ENCODE results near the gene MYRIP. TPM values are rescaled to one million over a fixed set of nuclear protein-coding genes. Genes with fewer than 3 reads are reported as not detected.

MYRIP gene
- total RNA-seq, 2 donors from 2014 or later: 4.2 to 7.1 TPM

- TF ChIP-seq, protein P1, sequence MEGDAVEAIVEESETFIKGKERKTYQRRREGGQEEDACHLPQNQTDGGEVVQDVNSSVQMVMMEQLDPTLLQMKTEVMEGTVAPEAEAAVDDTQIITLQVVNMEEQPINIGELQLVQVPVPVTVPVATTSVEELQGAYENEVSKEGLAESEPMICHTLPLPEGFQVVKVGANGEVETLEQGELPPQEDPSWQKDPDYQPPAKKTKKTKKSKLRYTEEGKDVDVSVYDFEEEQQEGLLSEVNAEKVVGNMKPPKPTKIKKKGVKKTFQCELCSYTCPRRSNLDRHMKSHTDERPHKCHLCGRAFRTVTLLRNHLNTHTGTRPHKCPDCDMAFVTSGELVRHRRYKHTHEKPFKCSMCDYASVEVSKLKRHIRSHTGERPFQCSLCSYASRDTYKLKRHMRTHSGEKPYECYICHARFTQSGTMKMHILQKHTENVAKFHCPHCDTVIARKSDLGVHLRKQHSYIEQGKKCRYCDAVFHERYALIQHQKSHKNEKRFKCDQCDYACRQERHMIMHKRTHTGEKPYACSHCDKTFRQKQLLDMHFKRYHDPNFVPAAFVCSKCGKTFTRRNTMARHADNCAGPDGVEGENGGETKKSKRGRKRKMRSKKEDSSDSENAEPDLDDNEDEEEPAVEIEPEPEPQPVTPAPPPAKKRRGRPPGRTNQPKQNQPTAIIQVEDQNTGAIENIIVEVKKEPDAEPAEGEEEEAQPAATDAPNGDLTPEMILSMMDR (IDR thresholded peaks at IDR 0.05): no peak
- Histone ChIP-seq H3K27ac (no peak overlapping the region), H3K27me3 (no peaks in the 10 kb centered on the region), H3K4me1 (peaks cover 0 to 4% of the 10 kb centered on the region in 2 donors), H3K4me3 (no peak overlapping the region), H3K9me3 (peaks cover 0 to 20% of the 10 kb centered on the region in 2 donors), H3K36me3 (no peaks in the 10 kb centered on the region)
- no peak for DNase-seq (ENCODE audit: low spot score)
These were observed 288.0 kb downstream of the MYRIP start for GRCh38 chr3:40097131-40098117.

DNA sequence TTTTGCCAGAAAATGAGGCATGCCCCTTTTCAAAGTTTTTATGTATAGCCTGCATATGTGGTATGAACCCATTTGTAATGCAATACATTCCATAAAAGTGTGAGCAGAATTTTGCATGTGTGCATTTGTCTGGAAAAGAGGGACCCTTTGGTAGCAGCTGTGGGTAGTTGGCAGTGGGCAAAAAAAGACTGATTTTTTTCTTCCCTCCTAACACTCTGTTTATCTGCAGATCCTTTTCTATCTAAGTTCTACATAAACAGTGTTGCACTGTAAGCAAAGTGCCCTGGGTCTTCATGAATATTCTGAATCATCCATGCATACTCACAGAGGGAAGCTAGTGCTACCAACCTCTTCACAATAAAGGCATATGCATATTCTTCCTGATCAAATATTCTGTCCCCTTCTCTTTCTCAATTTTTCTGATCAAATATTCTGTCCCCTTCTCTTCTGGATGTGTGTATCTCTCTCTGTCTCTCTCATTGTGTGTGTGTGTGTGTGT lies 288.9 kb downstream of the MYRIP start:
- H3K4me1 ChIP-seq: peaks cover 0 to 4% of the 10 kb centered on the region in 2 donors

DNA sequence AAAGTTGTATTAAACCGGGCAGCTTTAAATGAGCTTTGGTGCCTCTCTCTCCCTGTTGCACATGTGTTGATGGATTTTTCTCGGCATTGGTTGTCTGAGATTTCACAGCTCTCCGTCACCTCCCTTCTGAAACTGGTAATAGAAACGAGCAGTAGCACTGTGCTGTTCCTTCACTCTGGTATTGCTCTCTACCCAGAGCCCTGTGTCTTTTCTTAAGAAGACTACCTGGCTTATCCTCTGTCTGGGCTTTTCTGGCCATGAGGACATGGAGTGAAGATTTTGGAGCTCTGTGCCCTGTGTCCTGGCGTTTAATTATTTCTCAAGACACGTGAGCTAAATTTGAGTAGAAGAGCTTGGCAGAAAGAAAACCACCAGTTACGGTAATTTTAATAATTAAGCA lies 290.5 kb downstream of the MYRIP start:
- Histone ChIP-seq H3K27me3 (no peaks in the 10 kb centered on the region), H3K9me3 (peaks cover 0 to 20% of the 10 kb centered on the region in 2 donors), H3K27ac (no peak overlapping the region), H3K4me1 (peaks cover 0 to 4% of the 10 kb centered on the region in 2 donors), H3K4me3 (no peak overlapping the region), H3K36me3 (no peaks in the 10 kb centered on the region)
- no peak for DNase-seq (ENCODE audit: low spot score)
- TF ChIP-seq, protein P1 (IDR thresholded peaks at IDR 0.05): no peak

More for the DNA sequence above, 288.9 kb downstream of the MYRIP start:
- Histone ChIP-seq H3K36me3 (no peaks in the 10 kb centered on the region), H3K27ac (no peak overlapping the region), H3K4me3 (no peak overlapping the region), H3K27me3 (no peaks in the 10 kb centered on the region), H3K9me3 (peaks cover 0 to 20% of the 10 kb centered on the region in 2 donors)
- TF ChIP-seq, protein P1 (IDR thresholded peaks at IDR 0.05): no peak
- DNase-seq (ENCODE audit: low spot score): no peak

DNA sequence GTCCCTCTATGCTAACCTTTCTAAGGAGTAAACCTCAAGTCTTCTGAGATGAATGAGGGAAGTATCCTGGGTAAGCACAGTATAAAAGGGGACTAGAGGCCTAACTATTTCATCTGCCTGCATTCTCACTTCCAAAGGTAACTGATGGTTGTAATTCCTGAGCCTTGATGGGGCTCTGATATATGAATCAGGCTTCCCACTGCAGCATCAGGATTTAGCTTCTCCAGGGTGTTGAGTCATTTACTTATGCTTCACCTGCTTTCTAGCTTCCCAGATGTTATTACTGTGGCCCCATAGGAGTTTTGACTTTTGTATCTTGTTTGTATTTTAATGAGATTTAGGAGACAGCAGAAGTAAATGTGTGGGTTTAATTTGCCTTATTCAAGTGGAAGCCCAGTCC lies 292.8 kb downstream of the MYRIP start:
- TF ChIP-seq, protein P1 (IDR thresholded peaks at IDR 0.05): no peak
- peaks cover 0 to 20% of the 10 kb centered on the region in 2 donors for H3K9me3 ChIP-seq
- no peaks in the 10 kb centered on the region for H3K36me3 ChIP-seq
- H3K4me1 ChIP-seq: no peaks in the 10 kb centered on the region
- H3K4me3 ChIP-seq: no peak overlapping the region
- no peaks in the 10 kb centered on the region for H3K27me3 ChIP-seq
- no peak overlapping the region for H3K27ac ChIP-seq
- no peak for DNase-seq (ENCODE audit: low spot score)

- TF ChIP-seq, protein P1 (IDR thresholded peaks at IDR 0.05): no peak
- Histone ChIP-seq H3K4me3 (no peak overlapping the region), H3K4me1 (no peaks in the 10 kb centered on the region), H3K27ac (no peak overlapping the region), H3K36me3 (no peaks in the 10 kb centered on the region), H3K27me3 (no peaks in the 10 kb centered on the region), H3K9me3 (peaks cover 0 to 20% of the 10 kb centered on the region in 2 donors)
- no peak for DNase-seq (ENCODE audit: low spot score)
These were observed 294.4 kb downstream of the MYRIP start for GRCh38 chr3:40103829-40104228.

Data from right atrium auricular region (tissue), 2 donors.